HG03175 (cell line): ENCODE measurements around the gene GDNF.
"Not testable (repeated sequence)": the region's sequence is repeated elsewhere in the genome, so short reads cannot be mapped to it uniquely, and the experiment has no call there.

Source experiments
- ATAC-seq: cut with Tn5 transposase; IDR thresholded peaks from one replicate; pipeline ENCODE4 v1.9.1; 2021; ENCODE audit warnings: mild to moderate bottlenecking, moderate library complexity; ENCODE audit not compliant: unreplicated experiment

GDNF gene

DNA sequence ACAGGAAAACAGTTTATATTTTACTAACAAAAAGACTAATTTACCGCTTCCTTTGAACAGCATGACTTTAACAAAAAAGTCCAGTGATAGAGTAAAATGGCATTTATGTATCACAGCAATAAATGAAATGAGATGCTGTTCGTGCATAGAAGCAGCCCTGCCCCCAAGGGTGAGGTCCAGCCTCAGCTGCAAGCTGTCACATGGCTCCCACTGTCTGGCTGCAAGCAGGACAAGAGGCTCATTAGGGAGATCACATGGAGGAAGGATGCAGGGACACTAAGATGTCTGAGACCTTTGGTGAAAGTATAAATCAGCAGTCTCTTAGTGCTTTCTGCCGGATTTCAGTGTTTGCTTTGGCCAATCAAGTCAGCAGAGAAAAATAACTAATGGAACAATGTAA lies 23.0 kb downstream of the GDNF start:
- ATAC-seq: no peak

DNA sequence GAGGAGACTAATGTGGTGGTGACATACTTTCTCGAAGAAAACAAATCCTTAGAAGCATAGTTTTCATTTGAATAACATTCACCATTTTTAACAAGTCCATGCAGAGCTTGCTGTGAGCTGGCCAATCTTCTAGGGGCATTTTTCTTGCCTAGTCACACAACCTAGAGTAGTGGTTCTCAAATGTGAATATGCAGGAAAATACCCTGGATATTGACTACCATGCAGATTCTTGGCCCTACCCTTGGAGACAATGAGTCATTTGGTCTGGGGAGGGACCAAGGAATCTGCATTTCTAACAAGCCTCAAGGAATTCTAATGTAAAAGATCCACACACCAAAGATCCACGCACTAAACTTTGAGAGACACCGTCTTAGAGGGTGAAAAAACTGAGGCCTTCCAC lies 23.5 kb downstream of the GDNF start:
- no peak for ATAC-seq

DNA sequence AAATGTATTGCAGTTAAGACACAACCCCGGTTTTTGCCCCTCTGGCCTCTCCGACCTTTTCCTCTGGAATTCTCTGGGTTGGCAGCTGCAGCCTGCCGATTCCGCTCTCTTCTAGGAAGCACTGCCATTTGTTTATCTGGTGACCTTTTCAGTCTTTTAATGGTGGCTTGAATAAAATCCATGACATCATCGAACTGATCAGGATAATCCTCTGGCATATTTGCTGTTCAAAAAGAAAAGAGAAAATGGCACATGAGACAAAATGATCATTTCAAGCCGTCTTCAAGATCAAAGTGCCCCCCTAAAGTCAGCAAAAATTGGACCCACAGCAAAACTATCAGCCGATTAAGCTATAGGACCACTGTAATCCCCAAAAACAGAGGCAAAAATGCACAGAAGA lies 23.9 kb downstream of the GDNF start:
- no peak for ATAC-seq

DNA sequence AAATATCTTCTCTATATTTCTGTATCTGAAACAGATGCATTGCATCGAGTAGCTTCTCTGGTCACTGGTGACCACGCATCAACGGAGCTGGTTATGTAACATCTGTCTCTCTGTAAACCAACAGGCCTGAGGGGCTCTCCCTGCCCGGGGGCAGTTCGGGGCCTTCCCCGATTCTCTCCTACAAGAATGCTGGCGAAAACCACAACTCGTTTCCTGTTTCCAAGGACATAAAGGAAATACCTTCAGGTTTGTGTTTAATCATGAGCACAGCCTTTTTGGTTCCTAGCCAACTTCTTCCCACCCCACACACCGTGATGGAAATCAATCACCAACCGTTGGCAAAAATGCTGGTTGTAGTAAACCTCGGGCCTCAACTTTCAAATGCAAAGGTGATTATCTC lies 25.1 kb downstream of the GDNF start:
- ATAC-seq: no peak

DNA sequence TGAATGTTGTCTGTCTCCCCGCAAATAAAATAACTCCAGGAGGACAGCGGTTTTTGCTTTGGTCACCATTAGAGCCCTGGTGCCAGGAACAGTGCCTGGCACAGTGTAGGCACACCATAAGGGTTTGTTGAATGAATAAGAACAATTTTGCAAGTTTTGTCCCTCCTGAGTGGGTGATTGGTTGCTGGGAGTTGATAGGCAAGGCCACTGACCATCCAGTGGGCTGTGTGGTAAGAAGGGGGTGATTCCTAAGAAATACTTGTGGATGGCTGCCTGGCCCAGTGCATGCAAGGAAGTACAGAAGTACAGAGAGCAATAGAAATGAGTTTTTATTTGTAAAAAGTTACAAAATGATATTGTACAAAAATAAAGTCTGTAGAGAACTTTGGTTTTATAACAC lies 27.5 kb downstream of the GDNF start:
- no peak for ATAC-seq

DNA sequence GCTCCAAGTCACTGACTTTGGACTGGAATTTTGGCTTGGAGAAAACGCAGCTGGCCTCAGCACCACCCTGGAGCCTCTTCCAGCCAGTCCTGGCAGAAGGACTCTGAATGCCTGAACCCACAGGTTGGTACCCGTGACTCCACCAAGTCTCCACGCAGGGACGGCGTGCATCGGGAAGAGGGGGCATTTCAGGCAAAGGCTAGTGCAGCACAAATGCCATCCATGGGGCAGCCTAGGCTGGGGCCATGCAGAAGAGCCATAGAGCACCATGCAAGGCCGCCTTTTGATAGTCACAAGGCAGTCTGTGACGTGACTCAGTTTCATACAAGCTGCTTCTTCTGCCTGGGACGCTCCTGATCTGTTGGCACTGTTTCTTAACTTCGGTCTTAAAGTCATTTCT lies 28.0 kb downstream of the GDNF start:
- ATAC-seq: no peak

DNA sequence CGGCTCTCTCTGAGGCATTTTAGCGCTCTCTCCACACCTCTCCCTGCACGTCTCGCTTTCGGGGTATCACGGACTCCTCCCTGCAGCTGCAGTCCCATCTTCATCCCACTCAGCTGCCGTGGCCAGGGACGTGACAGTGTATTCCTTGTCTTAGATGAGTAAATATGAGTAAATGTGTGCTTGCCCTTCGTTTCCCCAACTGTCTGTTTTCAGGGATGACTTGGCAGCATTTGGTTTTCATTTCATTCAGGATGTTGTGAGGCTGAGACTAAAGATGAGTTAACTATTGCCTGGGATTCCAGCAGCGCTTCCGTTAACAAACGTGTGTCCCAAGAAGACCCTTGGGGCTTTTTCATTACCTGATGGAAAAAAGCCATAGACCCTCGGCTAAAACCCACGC lies 29.5 kb downstream of the GDNF start:
- ATAC-seq: no peak

DNA sequence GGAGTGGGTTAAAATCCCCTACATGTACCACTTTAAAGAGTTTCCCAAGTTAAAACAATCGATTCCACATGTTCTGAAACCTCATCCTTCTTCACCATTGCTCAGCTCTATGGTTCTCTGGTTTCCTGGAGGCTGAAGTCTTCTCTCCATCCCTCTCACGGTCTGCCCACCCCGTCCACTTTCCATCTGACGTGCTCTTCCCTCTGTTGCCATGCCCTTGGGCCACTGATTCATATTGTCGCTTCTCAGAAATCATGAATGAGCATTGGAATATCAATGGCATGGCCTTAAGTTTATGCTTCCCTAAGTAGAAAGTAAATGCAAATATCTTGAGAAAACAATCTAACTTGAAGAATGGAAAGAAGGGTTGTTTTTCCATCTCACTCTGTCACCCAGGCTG lies 30.9 kb downstream of the GDNF start:
- ATAC-seq: no peak

DNA sequence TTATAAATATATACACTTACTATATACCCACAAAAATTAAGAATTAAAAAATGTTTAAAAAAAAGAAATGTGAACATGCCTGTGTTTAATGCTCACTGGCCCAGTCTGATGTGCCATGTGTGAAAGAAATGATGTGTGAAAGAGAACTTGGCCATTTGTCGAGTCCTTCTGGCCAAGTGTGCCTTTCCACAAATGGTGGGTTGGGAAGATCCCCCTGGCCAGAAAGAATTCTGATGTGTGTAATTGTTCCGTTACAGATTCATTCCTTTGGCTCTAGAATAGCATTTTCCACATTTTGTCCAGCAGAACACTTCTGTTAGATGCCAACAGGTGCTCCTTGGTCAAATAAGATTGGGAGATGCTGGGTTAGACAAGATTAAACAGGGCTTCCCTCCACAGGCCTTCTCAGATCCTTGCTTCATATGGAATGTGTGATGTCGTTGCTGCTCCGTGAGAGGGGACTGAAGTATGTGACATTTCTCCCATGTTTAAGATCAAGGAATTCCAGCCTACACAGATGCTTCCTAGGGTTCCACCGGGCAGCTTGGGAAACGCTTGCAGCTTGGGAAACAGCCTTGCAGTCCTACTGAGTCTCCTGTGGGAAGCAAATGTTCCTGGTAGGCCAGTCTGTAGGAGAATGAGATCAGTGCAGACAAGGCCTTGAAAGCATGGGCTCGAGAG lies 32.1 kb downstream of the GDNF start:
- no peak for ATAC-seq

DNA sequence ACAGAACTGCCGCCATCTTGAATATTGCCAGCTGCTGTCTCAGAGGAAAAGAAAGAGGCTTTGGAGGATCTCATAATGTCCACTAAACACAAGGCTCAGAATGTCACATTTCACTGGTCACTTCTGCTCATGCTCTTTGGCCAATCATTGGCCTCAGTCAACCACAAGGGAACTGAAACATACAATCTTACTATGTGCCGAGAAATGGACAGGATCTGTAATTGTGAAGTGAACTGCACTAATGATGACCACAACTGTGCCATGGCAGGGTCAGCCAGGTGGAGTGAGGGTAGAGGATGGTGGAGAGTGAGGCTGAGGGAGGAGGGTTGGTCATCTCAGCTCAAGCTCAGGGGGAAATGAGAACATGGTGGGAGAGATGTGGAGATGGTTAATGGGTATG lies 32.8 kb downstream of the GDNF start:
- peak; percentile 53 for ATAC-seq

DNA sequence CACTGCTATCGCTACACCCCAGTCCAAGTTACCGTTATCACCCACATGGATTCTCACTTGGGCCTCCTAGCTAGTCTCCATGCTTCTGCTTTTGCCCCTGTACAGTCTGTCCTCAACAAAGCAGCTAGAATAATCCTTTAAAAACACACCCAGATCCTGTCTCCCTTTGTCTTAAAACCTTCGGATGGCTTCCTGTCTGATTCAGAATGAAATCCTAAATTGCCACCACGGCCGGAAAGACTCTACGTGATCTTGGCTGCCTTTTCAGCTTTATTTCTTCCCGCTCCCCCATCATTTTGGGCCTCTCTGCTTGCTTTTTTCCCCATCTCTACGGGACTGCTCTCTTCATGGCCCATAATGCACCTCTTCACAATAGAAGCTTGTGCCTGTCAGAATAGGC lies 33.4 kb downstream of the GDNF start:
- no peak for ATAC-seq

DNA sequence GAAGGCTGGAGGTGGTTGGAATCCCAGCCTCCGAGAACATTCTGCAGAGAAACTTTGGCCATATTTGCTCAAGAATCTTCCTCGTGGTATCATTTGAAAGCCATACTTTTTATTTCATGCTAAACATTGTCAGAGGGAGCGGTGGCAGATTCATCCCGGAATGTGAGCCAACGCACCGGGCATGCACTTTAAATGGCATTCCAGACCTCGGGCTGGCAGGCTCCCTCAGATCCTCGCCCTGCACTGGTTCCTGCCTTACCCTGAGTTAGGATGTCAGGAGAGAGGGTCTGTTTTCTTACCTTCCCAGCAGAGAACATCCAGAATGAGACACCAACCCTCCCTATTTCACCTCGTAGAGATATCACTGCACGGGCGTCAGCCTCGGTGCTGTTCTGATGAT lies 33.8 kb downstream of the GDNF start:
- no peak for ATAC-seq

DNA sequence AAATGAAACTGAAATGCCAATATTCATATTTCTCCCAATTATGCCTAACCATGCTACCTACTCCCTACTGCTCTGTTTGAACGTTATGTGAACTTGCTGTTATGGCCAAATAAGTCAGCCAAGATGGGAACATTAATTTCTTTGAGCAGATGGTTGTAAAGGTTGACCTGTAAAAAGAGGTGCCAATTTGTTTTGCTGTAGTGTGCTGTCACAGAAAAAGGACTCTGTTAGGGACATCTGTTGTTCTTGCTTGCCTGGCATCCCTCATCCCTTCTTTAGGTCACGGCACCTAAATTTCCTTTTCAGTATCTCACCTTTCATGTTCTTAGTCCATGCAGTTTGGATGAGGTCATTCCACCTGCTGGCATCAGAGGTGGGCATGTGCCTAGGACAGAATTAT lies 35.4 kb downstream of the GDNF start:
- ATAC-seq: no peak

DNA sequence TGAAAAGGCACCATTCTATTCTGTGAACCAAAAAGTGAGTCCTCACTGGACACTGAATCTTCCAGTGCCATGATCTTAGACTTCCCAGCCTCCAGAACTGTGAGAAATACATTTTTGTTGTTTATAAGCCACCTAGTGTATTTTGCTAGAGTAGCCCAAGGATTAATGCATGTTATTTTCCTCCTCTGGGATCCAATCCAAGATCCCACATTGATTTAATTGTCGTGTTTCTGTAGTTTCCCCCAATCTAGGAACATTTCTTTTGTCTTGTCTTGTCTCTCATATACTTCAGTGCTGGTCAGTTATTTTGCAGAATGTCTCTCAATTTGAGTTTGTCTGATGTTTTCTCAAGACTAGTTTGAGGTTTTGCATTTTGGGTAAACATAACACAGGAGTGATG lies 36.4 kb downstream of the GDNF start:
- no peak for ATAC-seq

DNA sequence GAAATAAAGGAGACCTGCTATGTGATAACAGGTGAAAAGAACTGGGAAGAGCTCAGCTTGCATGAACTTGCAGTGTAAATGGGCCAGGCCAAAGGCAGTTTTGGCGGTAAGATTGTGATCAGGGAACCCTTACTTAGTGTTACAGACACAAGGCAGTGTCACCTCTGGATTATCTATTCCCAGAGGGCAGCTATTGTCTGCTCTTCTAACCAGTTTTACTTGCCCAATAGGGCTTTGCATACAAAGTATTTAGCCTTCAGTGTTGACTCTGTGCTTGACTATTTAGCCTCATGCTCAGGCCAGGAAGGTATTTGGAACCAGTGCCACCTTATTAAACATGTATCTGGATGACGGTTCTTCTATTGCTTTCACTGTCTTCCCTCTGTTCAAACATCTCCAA lies 38.3 kb downstream of the GDNF start:
- ATAC-seq: no peak

DNA sequence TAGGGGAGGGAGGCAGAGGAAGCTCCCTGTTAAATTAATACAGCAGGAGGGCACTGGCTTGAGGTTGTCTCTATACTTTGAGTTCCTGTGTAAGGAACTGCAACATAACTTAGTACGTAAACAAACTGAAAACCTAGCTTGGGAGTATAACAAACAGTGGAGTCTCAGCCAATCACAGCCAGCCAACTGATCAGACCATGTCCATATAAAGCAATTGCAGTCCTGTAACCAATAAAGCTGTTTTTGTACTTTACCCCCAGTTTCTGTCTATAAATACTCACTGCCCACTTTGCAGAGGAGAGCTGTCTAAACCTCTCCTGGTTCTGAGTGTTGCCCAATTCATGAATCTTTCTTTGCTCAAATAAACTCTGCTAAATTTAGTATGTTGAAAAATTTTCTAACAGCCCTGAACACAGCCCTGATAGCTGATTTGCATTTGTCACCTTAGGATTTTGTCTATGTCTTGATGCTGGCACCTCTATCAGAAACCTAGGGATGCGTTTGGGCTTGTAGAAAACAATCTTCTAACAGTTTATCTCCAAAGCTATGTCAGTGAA lies 39.9 kb downstream of the GDNF start:
- ATAC-seq: no peak

DNA sequence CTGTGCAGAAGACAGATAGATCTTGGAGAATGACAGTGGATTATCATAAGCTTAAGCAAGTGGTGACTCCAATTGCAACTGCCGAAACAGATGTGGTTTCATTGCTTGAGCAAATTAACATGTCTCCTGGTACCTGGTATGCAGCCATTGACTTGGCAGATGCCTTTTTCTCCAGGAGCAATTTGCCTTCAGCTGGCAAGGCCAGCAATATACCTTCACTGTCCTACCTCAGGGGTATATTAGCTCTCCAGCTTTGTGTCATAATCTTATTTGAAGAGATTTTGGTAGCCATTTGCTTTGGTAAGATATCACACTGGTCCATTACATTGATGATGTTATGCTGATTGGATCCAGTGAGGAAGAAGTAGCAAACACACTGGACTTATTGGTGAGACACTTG lies 43.4 kb downstream of the GDNF start:
- ATAC-seq: not testable (repeated sequence)

DNA sequence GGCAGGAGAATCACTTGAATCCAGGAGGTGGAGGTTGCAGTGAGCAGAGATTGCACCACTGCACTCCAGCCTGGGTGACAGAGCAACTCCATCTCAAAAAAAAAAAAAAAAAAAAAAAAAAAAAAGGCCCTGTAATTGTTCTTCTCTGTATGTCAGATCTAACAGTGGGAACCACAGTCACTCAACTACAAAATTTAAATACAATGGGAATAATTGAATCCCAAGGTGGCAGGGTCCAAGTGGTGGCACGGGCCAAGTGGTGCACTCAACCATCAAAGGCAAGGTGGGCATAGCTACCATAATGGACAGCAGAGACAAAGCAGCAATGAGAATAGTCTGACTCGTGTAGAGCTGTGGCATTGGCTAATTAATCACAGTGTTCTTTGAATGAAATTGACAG lies 44.5 kb downstream of the GDNF start:
- ATAC-seq: not testable (repeated sequence)

DNA sequence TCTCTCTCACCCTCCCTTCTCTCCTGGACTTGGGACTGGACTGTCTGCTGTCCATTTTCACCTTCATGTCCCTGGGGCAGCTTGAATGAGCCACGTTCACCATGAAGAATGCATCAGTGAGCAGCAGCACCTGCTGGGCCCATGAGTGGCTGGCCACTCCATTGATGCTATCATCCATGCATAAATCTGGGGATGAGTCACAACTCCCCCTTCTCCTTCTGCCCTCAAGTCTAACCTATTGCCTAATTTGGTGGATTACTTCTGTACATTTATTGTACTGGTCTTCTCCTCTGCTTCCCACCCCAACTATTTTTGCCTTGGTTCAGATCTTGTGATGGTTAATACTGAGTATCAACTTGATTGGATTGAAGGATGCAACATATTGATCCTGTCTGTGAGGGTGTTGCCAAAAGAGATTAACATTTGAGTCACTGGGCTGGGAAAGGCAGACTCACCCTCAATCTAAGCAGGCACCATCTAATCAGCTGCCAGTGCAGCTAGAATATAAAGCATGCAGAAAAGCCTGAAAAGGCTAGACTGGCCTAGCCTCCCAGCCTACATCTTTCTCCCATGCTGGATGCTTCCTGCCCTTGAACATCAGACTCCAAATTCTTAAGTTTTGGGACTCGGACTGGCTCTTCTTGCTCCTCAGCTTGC lies 46.7 kb downstream of the GDNF start:
- ATAC-seq: no peak

DNA sequence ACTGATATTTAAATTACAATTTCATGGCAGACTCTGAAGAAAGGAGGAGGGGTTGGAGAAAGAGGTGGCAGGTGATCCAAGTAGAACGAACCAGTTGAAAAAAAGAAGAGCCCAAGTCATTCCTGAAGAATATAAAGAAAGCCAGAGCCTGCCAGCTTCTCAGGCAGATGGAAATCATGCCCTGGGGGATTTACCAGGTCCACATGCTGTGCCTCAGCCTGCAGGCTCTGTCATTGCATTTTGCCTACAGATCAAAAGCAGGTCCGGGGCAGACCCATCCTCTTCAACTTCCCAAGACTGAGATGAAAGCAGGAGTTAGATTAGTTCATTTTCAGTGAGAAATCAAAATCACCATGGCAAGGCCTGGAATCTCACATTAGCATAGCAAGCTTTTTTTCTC lies 48.5 kb downstream of the GDNF start:
- ATAC-seq: no peak

DNA sequence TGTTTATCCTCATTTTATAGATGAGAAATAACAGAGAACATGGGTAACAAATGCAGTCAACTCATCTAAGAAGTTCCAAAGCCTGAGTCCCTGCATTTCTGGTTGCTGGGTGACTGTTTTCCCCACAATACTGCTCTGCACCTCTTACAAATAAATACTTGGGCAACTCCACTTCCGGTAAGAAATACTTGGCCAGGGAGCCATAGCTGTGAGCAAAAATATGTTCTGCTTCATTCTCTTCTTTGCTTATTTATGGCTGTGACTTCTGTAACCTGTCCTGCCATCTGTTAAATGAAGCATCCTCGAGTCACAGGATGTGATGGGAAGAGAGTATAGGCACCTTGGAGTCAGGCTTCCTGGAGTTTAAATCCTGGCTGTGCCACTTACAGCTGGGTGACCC lies 49.9 kb downstream of the GDNF start:
- ATAC-seq: no peak

DNA sequence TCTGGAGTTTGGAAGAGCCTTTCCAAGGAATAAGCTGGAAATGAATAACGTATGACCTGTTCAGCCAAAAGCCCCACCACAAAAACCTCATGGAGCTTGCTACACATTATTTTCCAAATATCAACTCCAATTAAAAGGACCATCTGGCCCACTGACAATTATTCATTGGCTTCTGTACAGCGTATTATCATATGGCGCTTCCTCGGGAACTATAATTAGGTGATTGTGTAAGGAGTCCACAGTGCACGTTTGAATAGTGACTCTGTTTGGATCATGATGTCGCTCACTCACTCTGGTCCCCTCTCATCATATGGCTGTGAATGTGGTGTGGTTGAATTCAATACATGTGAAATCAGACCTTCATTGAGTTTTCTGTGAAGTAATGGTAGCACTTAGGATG lies 52.1 kb downstream of the GDNF start:
- no peak for ATAC-seq
